ENCODE data around the gene METTL4.
A peak's percentile ranks its signal among the peaks of the same experiment; 100 is the strongest.

The METTL4 gene

DNA sequence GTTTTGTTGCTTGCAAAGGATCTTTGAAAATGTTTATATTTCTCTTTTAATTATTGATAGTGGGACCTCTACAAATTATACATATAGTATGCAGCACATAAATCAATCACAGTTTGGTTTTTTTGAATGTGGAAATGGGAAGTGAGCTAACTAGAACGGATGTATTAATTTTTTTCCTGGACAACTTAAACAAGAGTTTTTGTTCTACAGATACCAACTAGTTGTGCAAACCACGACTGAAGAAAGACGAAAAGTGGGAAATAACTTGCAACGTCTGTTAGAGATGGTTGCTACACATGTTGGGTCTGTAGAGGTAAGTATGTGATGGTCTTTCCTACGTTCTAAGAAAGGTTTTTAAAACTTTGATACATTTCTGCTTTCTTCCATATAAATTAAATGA is 39.2 kb upstream of the METTL4 start:
- Histone ChIP-seq H3K14ac (ENCODE audit: low read length) (no peak overlapping the region), H3K9ac (ENCODE audit: low read length) (no peak overlapping the region), H3K4me3 (ENCODE audit: low read depth, low read length) (no peak overlapping the region), H2AFZ (ENCODE audit: insufficient read depth, low read length, poor library complexity) (no peak overlapping the region), H3K4me2 (ENCODE audit: low read length) (no peak overlapping the region), H2BK12ac (ENCODE audit: low read length) (no peak overlapping the region), H3K9me3 (ENCODE audit: insufficient read depth, low read depth, low read length) (no peaks in the 10 kb centered on the region), H3K79me2 (ENCODE audit: control insufficient read depth, insufficient read depth, low read length, poor library complexity) (no peaks in the 10 kb centered on the region), H4K12ac (ENCODE audit: low read depth, low read length) (no peak overlapping the region), H3K79me1 (ENCODE audit: low read length) (no peaks in the 10 kb centered on the region), H2AK5ac (ENCODE audit: low read length) (no peak overlapping the region), H3K36me3 (ENCODE audit: control insufficient read depth in 1 of 2, insufficient read depth in 2 of 2, low read length in 2 of 2) (peaks cover 9 to 12% of the 10 kb centered on the region in 2 experiments), H3K23ac (ENCODE audit: low read length) (no peak overlapping the region), H2BK120ac (ENCODE audit: insufficient read depth, low read length, poor library complexity) (no peak overlapping the region), H3K27ac (ENCODE audit: low read depth, low read length) (no peak overlapping the region), H3K18ac (ENCODE audit: low read length) (no peak overlapping the region), H3K4me1 (ENCODE audit: control insufficient read depth in 1 of 2, insufficient read depth in 2 of 2, low read length in 2 of 2) (no peaks in the 10 kb centered on the region), H4K91ac (ENCODE audit: low read depth, low read length) (no peak overlapping the region), H4K8ac (ENCODE audit: low read depth, low read length) (no peak overlapping the region), H3K27me3 (ENCODE audit: insufficient read depth, low read length) (no peaks in the 10 kb centered on the region), H2BK5ac (ENCODE audit: low read depth, low read length, poor library complexity) (no peak overlapping the region), H3K4ac (ENCODE audit: low read depth, low read length) (no peak overlapping the region)
- no CpG with 5 or more reads among the region's 5 CpGs for WGBS (ENCODE audit: extremely low coverage, insufficient coverage, insufficient read length)
- no peak for DNase-seq

DNA sequence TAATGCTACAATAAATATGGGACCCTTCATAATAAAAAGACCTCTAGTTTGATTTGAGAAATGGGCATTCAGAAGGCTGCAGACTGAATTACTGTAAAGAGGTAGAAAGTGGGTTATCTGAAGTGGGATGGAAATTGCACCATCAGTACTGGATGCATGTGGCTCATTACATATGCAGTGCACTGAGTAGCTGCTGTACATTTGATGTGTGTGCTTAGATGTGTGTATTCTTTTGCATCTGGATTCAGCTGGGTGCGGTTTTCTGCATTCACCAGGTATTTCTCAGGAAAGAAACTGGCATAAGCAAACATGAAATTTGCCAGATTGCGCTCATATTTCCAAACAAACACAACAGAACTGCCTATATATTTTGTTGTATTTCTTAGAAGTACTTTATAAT is 38.3 kb upstream of the METTL4 start:
- Histone ChIP-seq H3K23ac (ENCODE audit: low read length) (no peak overlapping the region), H3K14ac (ENCODE audit: low read length) (no peak overlapping the region), H3K79me2 (ENCODE audit: control insufficient read depth, insufficient read depth, low read length, poor library complexity) (no peaks in the 10 kb centered on the region), H3K4ac (ENCODE audit: low read depth, low read length) (no peak overlapping the region), H4K91ac (ENCODE audit: low read depth, low read length) (no peak overlapping the region), H4K12ac (ENCODE audit: low read depth, low read length) (no peak overlapping the region), H3K27ac (ENCODE audit: low read depth, low read length) (no peak overlapping the region), H2AFZ (ENCODE audit: insufficient read depth, low read length, poor library complexity) (no peak overlapping the region), H3K4me2 (ENCODE audit: low read length) (no peak overlapping the region), H3K36me3 (ENCODE audit: control insufficient read depth in 1 of 2, insufficient read depth in 2 of 2, low read length in 2 of 2) (peaks cover 5 to 10% of the 10 kb centered on the region in 2 experiments), H4K8ac (ENCODE audit: low read depth, low read length) (no peak overlapping the region), H3K79me1 (ENCODE audit: low read length) (no peaks in the 10 kb centered on the region), H3K9ac (ENCODE audit: low read length) (no peak overlapping the region), H2BK12ac (ENCODE audit: low read length) (no peak overlapping the region), H2AK5ac (ENCODE audit: low read length) (no peak overlapping the region), H3K27me3 (ENCODE audit: insufficient read depth, low read length) (no peaks in the 10 kb centered on the region), H2BK5ac (ENCODE audit: low read depth, low read length, poor library complexity) (no peak overlapping the region), H3K4me1 (ENCODE audit: control insufficient read depth in 1 of 2, insufficient read depth in 2 of 2, low read length in 2 of 2) (no peaks in the 10 kb centered on the region), H3K4me3 (ENCODE audit: low read depth, low read length) (no peak overlapping the region), H3K18ac (ENCODE audit: low read length) (no peak overlapping the region), H2BK120ac (ENCODE audit: insufficient read depth, low read length, poor library complexity) (no peak overlapping the region), H3K9me3 (ENCODE audit: insufficient read depth, low read depth, low read length) (no peaks in the 10 kb centered on the region)
- no peak for DNase-seq
- no CpG with 5 or more reads among the region's 2 CpGs for WGBS (ENCODE audit: extremely low coverage, insufficient coverage, insufficient read length)

DNA sequence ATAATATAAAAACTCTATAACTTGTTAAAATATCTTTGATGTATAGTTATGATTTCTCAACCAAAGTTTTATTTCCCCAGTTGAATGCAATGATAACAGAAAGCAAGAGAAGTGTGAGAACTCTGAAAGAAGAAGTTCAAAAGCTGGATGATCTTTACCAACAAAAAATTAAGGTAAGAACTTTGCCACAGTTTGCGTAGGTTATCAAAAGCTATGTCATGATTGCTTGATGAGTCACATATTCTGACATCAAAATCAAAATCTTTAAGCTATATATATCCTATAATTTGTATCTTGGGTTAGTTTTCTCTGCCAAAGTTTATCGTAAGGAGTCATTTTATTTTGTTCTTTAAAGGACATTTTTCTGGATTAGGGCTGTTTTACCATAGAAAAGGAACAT is 35.0 kb upstream of the METTL4 start:
- no peak overlapping the region for H2BK120ac ChIP-seq (ENCODE audit: insufficient read depth, low read length, poor library complexity)
- no peak overlapping the region for H3K23ac ChIP-seq (ENCODE audit: low read length)
- no peak overlapping the region for H3K4ac ChIP-seq (ENCODE audit: low read depth, low read length)
- no peak overlapping the region for H3K4me3 ChIP-seq (ENCODE audit: low read depth, low read length)
- no peaks in the 10 kb centered on the region for H3K4me1 ChIP-seq (ENCODE audit: control insufficient read depth in 1 of 2, insufficient read depth in 2 of 2, low read length in 2 of 2)
- H4K91ac ChIP-seq (ENCODE audit: low read depth, low read length) = no peak overlapping the region
- DNase-seq = peak in 1 of 2 donors; percentile 68
- no peak overlapping the region for H3K4me2 ChIP-seq (ENCODE audit: low read length)
- H3K79me1 ChIP-seq (ENCODE audit: low read length) = no peaks in the 10 kb centered on the region
- no peak overlapping the region for H3K27ac ChIP-seq (ENCODE audit: low read depth, low read length)
- no peak overlapping the region for H2BK5ac ChIP-seq (ENCODE audit: low read depth, low read length, poor library complexity)
- H3K9me3 ChIP-seq (ENCODE audit: insufficient read depth, low read depth, low read length) = no peaks in the 10 kb centered on the region
- no CpG with 5 or more reads among the region's 2 CpGs for WGBS (ENCODE audit: extremely low coverage, insufficient coverage, insufficient read length)
- no peak overlapping the region for H4K8ac ChIP-seq (ENCODE audit: low read depth, low read length)
- no peak overlapping the region for H3K14ac ChIP-seq (ENCODE audit: low read length)
- no peak overlapping the region for H2BK12ac ChIP-seq (ENCODE audit: low read length)
- no peak overlapping the region for H4K12ac ChIP-seq (ENCODE audit: low read depth, low read length)
- H3K18ac ChIP-seq (ENCODE audit: low read length) = no peak overlapping the region
- no peak overlapping the region for H2AK5ac ChIP-seq (ENCODE audit: low read length)
- no peak overlapping the region for H3K9ac ChIP-seq (ENCODE audit: low read length)
- no peak overlapping the region for H2AFZ ChIP-seq (ENCODE audit: insufficient read depth, low read length, poor library complexity)
- H3K36me3 ChIP-seq (ENCODE audit: control insufficient read depth in 1 of 2, insufficient read depth in 2 of 2, low read length in 2 of 2) = peaks cover 9 to 10% of the 10 kb centered on the region in 2 experiments
- H3K27me3 ChIP-seq (ENCODE audit: insufficient read depth, low read length) = no peaks in the 10 kb centered on the region
- H3K79me2 ChIP-seq (ENCODE audit: control insufficient read depth, insufficient read depth, low read length, poor library complexity) = no peaks in the 10 kb centered on the region

DNA sequence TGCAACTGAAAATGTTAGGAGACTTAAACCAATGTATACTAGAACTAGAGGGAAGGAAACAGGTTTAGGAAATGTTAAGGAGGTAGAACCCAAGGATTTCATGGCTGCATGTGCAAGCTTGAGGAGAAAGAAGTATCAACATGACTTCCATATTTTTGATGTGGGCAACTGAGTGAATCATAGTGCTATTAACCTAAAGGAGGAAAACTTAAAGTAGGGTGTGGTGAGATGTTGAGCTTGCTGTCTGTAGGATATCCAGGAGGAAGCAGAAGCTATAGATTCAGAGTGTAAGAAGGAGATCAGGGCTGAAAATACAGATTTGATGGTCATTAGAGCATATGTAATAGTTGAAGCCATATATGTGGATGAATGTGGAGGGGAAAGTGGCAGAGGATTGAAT is 31.5 kb upstream of the METTL4 start:
- Histone ChIP-seq H3K27ac (ENCODE audit: low read depth, low read length) (no peak overlapping the region), H3K79me2 (ENCODE audit: control insufficient read depth, insufficient read depth, low read length, poor library complexity) (no peaks in the 10 kb centered on the region), H3K4me1 (ENCODE audit: control insufficient read depth in 1 of 2, insufficient read depth in 2 of 2, low read length in 2 of 2) (no peaks in the 10 kb centered on the region), H3K4ac (ENCODE audit: low read depth, low read length) (no peak overlapping the region), H2BK5ac (ENCODE audit: low read depth, low read length, poor library complexity) (no peak overlapping the region), H3K36me3 (ENCODE audit: control insufficient read depth in 1 of 2, insufficient read depth in 2 of 2, low read length in 2 of 2) (peaks cover 4 to 7% of the 10 kb centered on the region in 2 experiments), H4K91ac (ENCODE audit: low read depth, low read length) (no peak overlapping the region), H3K9me3 (ENCODE audit: insufficient read depth, low read depth, low read length) (no peaks in the 10 kb centered on the region), H3K4me2 (ENCODE audit: low read length) (no peak overlapping the region), H3K79me1 (ENCODE audit: low read length) (no peaks in the 10 kb centered on the region), H4K12ac (ENCODE audit: low read depth, low read length) (no peak overlapping the region), H2AFZ (ENCODE audit: insufficient read depth, low read length, poor library complexity) (no peak overlapping the region), H3K23ac (ENCODE audit: low read length) (no peak overlapping the region), H2BK12ac (ENCODE audit: low read length) (no peak overlapping the region), H3K27me3 (ENCODE audit: insufficient read depth, low read length) (no peaks in the 10 kb centered on the region), H3K14ac (ENCODE audit: low read length) (no peak overlapping the region), H2AK5ac (ENCODE audit: low read length) (no peak overlapping the region), H4K8ac (ENCODE audit: low read depth, low read length) (no peak overlapping the region), H3K9ac (ENCODE audit: low read length) (no peak overlapping the region), H2BK120ac (ENCODE audit: insufficient read depth, low read length, poor library complexity) (no peak overlapping the region), H3K4me3 (ENCODE audit: low read depth, low read length) (no peak overlapping the region), H3K18ac (ENCODE audit: low read length) (no peak overlapping the region)
- no peak for DNase-seq
